GM21723 (cell line): ENCODE measurements around the gene CLIC6.

ENCODE experiments used
- ATAC-seq: cut with Tn5 transposase; IDR thresholded peaks from one replicate; pipeline ENCODE4 v1.9.1; 2021; ENCODE audit warnings: mild to moderate bottlenecking, moderate library complexity; ENCODE audit not compliant: unreplicated experiment

The CLIC6 gene

DNA sequence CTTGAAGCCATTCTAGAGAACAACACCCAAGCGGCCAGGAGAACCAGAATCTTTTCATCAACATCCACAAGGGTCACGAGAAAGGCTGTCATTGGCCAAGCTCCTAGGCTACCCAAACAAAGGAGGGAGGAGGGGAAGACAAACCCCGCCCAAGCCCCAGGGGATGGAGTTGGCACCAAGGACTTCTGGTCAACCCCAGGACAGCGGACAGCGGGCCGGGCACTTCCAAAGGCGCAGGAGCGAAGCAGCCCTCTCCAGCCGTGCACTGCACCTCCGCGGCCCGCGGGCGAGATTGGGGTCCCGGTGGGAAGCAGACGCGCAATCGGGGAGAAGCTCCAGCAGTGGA is at the start of gene CLIC6:
TSS of gene CLIC6 (plus strand) at position 192 of the 346 bp plus-strand sequence. CDS start 395 bp downstream, outside the sequence.
- no peak for ATAC-seq

DNA sequence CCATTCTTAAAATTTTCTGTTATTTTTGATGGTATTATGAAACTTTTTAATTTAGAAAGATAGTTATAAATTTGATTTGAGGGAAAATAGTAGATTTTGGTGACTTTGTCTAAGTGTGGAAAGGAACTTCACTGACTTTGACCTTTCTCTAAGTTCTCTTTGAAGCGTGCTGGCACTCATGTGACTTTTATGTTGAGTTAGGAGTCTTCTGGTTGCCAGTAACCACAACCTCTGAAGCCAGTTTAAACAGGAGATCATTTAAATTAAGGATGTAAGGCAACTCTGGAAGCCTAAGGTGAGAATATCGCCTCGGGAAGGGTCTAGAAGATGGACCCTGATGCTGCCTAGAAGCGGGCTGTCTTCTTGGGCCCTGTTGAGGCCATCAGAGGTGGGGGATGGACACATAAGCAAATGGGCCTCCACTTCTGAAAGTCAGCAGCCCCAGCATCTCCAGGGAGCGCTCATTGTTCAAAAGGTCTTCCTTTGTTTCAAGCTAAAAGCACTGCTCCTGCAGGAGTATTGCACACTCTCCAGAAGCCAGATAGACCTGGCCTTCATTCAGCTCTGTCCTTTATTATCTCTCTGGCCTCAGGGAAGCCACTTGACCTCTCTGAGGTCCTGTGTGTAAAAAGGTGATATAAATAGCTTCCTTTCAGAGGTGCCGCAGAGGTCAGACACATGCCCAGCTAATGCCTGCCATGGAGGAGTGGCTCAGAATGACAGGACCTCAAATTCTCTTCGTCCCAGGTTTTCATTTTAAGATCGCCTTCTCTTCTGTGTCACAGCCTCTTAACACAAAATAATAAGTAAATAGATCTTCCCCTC is 48.7 kb upstream of the CLIC6 start:
- no peak for ATAC-seq

DNA sequence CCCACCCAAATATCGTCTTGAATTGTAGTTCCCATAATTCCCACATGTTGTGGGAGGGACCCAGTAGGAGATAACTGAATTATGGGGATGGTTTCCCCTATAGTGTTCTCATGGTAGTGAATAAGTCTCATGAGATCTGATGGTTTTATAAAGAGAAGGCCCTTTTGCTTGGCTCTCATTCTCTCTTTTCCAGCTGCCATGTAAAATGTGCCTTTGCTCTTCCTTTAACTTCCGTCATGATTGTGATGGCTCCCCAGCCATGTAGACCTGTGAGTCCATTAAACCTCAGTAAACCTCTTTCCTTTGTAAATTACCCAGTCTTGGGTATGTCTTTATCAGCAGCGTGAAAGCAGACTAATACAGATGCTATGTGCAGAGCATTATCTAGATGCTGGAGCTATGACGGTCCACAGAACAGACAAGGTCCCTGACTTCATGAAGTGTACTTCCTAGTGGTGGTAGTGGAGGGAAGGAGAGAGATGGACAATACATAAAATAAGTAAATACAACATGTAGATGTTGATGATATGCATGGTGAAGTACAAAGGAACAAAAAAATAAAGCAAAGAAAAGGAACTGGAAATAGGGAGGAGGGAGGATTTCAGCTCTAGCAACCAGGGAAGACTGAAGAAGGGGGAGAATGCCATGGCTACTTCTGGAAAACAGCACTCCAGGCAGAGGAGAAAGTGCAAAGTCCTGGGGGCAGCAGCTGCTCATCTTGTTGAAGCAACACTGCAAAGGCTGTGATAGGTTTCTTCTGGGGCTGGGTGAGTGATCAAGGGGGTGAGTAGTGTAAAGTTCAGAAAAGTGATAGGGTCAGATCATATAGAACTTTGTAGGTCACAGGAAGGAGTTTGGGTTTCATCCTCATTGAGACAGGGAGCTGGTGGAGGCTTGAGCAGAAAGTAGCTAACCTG is 47.1 kb upstream of the CLIC6 start:
- ATAC-seq, result no peak

DNA sequence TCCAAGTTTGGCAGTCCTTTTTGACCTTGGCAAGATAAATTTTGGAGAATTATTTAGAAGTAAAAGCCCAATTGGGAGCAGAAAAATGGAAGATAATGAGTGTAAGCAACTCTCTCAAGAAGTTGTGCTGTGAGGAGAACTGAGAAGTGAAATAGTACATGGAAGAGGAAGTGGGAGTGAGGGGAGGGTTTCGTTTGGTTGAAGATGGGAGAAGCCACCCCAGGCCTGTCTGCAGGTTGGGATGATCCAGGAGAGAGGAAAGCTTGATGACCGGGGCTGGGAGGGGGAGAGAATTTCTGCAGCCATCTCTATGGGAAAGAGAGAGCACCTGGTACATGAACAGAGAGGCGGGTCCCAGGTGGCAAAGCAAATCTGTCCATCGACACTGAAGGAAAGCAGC is 45.3 kb upstream of the CLIC6 start:
- ATAC-seq, result no peak

DNA sequence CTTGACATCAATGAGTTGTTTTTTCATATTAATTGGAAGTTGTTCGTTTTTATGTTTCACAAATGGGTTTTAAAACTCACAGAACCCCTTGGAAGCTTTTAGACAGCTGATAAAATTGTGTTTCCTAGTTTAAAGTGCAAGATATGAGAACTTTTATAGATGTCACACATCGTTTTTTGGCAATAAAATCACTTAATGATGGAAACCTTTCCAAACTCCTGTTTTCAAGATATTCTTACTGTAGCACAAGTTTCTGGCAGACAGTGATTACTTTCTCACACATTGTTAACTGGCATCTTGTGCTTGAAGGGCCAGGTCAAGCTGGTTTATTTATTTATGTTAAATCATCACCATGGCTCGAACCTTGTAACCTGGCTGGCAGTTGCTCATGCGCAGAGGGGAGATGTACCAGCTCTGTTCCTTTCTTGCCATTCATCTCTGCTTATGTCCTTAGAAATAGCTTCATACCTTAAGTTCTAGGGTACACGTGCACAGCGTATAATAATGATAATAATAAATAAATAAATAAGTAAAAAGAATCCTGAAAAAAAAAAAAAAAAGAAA is 43.7 kb upstream of the CLIC6 start:
- ATAC-seq, result no peak

DNA sequence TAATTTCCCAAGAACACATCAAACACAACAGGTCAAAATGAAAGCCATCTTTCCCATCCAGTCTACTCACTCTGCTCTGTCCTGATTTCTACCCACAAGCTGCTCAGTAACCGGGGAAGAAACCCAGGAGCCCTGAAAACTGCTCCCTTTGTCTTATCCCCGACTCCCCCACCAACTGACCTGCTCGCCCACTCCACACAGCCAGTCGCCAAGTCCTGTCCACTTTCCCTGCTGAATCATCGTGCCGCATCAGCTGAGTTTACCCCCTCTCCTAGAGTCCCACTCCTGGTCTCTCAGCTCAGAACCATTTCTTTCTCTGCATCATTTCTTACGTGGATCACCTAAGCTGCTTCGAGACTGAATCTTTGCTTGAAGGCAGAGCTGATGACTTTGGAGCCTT is 42.7 kb upstream of the CLIC6 start:
- no peak for ATAC-seq

DNA sequence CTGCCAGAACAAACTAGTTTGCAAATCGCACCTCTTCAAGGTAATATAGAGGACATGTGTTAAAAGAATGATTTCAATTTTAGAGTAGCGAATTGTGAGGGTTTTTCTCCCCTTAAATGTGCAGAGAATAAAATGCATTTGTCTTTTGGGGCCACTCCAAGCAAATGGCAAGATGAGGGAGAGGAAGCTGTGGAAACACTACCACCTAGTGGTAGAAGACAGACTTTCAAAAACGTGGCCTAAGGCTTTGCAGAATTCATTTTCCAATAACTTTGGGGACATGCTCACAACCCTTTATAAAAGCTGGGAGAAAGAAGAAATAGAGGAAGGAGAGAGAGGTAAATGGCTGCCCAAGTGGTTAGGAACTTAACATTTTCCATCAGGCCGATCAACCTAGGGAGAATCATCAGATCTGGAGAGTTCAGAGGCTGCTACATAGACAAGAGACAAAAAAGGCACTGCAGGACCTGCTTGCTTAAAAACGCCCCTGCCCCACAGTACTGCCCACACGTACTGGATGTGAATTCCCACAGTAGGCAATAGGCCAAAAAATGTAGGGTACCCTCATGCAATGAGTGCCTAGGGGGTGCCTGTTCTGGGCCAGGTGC is 38.2 kb upstream of the CLIC6 start:
- ATAC-seq, result no peak

DNA sequence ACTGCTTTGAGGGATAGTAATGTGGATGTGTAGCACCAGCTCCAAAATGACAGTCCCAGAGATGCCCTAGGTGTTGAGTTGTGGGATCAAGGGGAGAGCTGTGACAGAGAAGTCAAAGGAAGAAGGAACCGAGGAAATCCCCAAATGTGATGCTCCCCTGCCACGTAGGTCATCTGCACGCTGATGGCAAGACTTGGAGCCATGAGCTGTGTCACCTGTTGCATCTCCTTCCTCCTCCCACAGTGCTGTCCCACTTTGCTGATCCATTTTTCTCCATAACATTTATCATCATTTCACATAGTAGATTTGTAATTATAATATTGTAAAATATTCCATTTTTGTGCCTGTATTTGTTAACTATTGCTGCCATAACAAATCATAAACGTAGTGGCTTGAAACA is 36.3 kb upstream of the CLIC6 start:
- ATAC-seq, result no peak

DNA sequence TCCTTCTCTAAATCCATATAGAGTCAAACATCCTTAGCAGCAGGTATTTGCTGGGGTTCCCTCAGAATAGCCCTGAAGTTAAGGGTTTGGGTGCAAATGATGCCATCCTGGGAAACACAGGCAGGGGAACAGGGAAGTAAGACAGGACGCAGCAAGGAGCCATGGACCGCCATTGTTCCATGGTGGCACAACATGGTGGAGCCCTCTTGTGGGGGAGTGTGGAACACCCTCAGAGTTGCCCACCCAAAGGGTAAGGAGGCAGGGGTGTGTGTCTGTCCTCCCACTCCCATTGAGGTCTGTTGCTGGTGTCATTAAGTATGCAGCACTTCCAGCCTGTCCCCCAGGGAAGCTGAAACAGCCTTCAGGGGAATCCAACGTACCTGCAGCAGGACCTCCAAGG is 33.5 kb upstream of the CLIC6 start:
- no peak for ATAC-seq

DNA sequence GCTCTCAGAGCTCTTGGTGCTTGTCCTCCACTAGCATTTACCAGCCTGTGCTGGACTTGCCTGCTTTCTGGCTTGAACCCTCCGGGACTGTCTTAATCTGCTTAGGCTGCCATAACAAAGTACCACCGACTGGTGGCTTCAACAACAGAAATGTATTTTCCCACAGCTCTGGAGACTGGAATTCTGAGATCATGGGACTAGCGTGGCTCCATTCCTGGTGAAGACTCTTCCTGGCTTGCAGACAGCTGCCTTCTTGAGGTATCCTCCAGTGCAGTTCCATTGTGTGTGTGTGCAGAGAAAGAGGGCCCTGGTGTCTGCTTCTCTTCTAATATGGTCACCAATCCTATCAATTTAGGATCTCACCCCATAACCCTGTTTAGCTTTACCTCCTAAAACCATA is 31.8 kb upstream of the CLIC6 start:
- no peak for ATAC-seq

DNA sequence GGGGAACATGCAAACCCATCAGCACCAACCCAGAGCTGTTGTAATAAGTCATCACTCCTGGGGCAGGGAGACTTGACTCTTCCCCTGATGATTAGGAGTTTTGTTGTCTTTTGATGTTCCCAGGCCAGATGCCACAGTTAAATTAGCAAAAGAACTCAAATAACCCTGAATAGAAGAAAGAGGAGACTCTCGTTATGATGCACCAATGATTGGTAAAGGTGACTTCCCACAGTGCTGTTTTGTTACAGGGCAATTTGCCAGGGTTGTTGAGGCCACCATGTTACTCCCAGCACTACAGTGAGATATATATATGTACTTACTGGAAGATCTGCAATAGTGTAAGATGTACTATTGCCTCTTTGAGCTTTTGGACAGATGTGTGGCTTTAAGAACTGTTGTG is 29.5 kb upstream of the CLIC6 start:
- ATAC-seq, result no peak

DNA sequence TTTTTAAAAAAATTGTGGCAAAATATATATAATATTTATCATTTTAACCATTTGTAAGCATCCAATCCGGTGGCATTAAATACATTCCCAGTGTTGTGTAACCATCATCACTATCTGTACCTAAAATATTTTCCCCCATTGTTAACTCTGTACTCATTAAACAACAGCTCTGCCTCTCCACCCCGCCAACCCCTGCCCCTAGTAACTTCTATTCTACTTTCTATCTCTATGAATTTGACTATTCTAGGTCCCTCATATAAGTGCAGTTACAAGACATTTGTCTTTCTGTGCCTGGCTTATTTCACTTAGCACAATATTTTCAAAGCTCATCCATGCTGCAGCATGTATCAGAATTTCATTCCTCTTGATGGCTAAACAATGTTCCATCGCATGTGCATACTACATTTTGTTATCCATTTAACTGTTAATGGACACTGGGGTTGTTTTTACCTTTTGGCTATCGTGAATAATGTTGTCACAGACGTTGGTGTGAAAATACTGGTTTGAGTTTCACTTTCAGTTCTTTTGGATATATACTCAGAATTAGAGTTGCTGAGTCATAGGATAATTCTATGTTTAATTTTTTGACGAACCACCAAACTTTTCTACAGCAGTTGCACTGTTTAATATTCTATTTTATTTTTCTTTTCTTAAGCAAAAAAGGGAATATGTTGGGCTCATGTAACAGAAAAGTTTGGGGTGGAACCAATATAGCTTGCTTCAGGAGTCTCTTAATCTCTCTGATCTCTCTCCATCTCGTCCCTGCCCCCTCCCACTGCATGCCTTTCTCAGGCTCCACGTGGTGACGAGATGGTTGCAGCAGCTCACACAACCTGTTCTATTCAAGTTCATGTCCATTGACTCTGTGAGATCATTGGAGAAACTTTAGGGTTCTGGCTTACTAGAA is 28.7 kb upstream of the CLIC6 start:
- no peak for ATAC-seq

DNA sequence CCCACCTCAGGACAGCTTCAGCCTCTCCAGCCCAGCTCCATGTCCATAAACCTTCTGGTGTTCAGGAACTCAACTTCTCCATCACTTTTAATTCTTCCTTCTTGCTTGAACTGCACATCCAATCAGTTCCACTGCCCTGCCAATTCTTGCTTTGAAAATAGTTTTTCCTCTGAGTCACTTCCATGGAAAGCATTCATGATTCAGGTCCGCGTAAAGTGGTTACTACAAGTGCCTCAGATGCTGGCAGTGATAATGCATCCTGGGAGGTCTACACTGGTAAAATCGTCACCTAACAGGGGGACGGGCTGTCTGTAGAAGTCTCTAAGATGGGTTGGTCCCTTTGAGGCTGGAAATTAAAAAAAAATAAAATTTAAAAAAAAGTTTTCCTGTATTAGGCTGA is 27.9 kb upstream of the CLIC6 start:
- no peak for ATAC-seq

DNA sequence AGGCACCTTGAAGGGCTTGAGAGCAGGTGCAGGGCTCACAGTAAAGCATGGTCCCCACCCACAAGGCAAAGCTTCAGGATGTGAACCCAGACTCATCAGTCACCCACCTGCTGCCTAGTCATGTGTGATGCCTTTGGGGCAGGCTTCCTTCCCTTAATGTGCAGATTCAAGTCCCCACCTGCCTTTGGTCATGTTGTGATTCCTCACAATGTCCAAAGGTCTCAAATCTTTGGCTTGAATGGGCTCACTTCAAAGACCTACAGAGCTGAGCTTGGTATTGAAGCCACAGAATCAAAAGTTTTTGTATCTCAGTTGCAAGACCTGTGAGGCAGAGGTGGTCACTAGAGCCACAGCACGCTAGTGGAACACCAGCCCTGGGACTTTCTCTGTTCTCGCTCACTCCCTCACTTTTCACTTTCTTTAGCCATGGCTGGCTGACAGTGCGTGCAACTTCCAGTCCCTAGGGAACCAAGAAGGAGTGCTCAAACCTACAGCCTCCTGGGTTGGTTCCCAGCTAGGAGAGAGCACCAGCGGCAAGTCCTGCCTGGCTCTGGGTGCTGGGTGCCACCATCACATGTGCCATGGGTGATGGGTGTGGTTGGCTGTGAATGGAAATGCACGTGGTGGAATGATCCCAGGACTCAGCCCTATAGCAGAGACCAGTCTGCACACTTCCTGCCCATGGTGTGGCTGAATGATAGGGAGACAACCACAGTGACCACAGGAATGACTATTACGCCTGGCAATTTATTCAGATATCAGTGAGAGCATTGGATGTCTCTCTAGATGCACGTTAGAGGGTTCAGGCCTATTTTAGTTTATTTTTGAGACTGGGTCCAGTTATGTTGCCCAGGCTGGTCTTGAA is 26.4 kb upstream of the CLIC6 start:
- ATAC-seq, result peak; percentile 61

DNA sequence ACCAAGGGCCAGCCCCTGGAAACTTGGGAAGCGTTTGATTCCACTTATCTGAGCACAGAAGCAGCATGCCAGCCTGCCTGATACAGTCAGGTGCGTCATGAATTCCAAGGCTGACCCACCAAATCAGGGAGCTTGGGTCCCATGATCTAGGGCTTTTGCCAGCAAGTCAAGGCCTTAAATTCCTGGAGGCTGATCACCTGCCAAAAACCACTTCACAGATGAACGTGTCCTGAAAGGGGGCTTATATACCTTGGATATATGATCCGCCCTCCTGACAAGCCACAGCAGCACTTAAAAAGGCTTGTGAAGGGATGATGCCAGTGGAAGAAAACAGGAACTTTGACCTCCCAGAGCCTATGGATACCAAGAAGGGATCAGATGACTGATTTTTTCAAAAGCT is 24.0 kb upstream of the CLIC6 start:
- ATAC-seq, result no peak

DNA sequence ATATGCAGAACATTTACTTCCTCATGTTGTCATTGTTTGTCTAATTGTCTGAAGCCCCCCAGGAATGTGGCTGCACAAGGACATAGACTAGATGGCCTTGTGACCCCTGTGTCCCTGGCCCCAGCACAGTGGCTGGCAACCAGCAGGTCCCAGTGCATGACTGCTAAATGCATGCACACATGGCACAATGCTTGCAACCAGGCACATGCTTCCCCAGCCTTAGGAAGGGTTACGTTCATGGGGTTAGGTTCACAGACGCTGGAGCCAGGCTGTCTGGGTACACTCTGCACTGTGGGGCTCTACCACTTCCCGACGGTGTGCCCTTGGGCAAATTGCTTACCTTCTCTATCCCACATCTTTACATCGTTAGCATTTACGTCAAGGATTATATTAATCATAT is 21.2 kb upstream of the CLIC6 start:
- no peak for ATAC-seq

DNA sequence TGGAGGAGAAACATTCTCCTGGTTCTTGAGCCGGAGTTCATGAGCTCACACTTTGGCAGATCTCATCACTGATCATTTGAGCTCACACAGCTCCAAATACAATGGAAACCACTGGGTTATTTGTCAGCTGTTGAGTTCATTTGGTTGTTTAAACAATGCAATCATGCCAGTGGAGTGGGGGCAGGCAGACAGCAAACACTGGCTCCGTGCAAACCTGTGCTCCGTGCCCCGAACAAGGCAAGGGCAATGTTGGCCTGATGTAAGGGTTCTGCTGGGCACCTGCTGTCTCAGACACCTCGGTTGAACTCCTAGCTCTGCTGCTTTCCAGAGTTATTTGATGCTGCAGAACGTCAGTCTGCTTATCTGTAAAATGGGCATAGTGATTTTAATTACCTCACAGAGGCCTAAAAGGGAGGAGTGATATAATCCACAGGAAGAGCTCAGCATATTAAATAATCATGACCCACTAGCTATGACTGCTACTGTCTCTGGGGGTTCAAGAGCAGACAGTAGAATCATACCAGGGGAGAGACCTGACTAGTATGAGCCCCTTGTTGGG is 20.0 kb upstream of the CLIC6 start:
- no peak for ATAC-seq

DNA sequence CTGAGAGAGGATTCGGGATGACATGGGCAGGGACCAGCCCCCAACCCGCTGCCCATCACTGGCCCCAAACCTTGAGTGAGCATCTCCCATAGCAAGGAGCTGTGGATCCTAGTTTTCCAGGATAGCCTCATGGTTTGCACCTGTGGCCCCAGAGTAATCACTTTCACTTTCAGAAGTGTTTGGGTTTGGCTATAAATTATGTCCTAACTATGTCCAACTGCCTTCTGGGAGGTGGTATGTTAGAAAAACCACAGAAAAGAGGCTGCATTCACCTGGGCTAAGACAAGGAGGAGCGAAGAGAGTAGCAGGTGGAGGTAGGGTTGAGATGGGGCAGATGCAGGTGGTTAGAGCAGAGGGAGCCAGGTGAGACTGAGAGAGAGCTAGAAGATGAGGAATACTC is 19.4 kb upstream of the CLIC6 start:
- ATAC-seq, result no peak

DNA sequence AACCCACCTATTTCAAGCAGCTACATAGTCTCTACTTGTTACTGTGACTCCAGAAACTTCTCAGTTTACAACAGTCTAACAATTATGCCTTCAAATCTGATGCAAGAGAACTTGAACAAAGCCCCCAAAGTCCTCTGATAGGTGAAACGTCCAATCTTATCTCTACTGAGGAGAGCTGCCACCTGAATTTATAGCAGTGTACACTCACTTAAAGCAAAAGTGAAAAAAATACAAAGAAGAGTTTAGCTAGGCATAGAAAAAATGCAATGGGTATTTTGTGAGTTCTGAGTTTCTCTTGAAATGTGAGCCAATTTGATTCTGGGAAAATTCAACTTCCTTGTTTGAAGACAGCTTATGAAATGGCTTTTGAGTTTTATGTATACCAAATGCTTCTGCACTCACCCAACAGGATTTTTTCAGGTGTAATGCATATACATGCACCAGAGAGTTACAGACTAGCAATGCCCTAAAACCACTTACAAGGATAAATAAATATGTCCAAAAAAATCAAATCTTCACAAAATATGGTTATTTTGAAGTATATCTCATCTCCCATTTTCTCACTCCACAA is 17.8 kb upstream of the CLIC6 start:
- ATAC-seq, result no peak
